ENCODE data around the gene LRRC7.

The LRRC7 gene

GRCh38 chr1:69611316-69611715, 43.6 kb downstream of the LRRC7 start:
- in situ Hi-C loops (cut with HindIII; ENCODE audit: low sequenced_read_pairs) = no loop called here
- no peak overlapping the region for H3K4me3 ChIP-seq (ENCODE audit: low read depth, low read length)
- no peak for TF ChIP-seq CTCF (IDR thresholded peaks at IDR 0.05; ENCODE audit: low read depth, low read length, missing control alignments)
- no peak for DNase-seq (ENCODE audit: low read depth)

- no peak for TF ChIP-seq CTCF (IDR thresholded peaks at IDR 0.05; ENCODE audit: low read depth, low read length, missing control alignments)
- DNase-seq (ENCODE audit: low read depth) = no peak
- no peak overlapping the region for H3K4me3 ChIP-seq (ENCODE audit: low read depth, low read length)
- in situ Hi-C loops (cut with HindIII; ENCODE audit: low sequenced_read_pairs) = no loop called here
Observed at GRCh38 chr1:69613414-69613813, 45.7 kb downstream of the LRRC7 start.

GRCh38 chr1:69638673-69639072, 71.0 kb downstream of the LRRC7 start:
- no peak for TF ChIP-seq CTCF (IDR thresholded peaks at IDR 0.05; ENCODE audit: low read depth, low read length, missing control alignments)
- DNase-seq (ENCODE audit: low read depth) = no peak
- no peak overlapping the region for H3K4me3 ChIP-seq (ENCODE audit: low read depth, low read length)
- in situ Hi-C loops (cut with HindIII; ENCODE audit: low sequenced_read_pairs) = no loop called here

GRCh38 chr1:69639159-69639558, 71.4 kb downstream of the LRRC7 start:
- in situ Hi-C loops (cut with HindIII; ENCODE audit: low sequenced_read_pairs) = no loop called here
- H3K4me3 ChIP-seq (ENCODE audit: low read depth, low read length) = no peak overlapping the region
- TF ChIP-seq CTCF (IDR thresholded peaks at IDR 0.05; ENCODE audit: low read depth, low read length, missing control alignments) = no peak
- DNase-seq (ENCODE audit: low read depth) = no peak

GRCh38 chr1:69643266-69643665, 75.5 kb downstream of the LRRC7 start:
- DNase-seq (ENCODE audit: low read depth) = no peak
- no peak overlapping the region for H3K4me3 ChIP-seq (ENCODE audit: low read depth, low read length)
- in situ Hi-C loops (cut with HindIII; ENCODE audit: low sequenced_read_pairs) = no loop called here

GRCh38 chr1:69645477-69645876, 77.8 kb downstream of the LRRC7 start:
- TF ChIP-seq CTCF (IDR thresholded peaks at IDR 0.05; ENCODE audit: low read depth, low read length, missing control alignments) = no peak
- H3K4me3 ChIP-seq (ENCODE audit: low read depth, low read length) = no peak overlapping the region
- in situ Hi-C loops (cut with HindIII; ENCODE audit: low sequenced_read_pairs) = no loop called here

More at GRCh38 chr1:69643266-69643665, 75.5 kb downstream of the LRRC7 start:
- no peak for TF ChIP-seq CTCF (IDR thresholded peaks at IDR 0.05; ENCODE audit: low read depth, low read length, missing control alignments)

GRCh38 chr1:69648486-69648885, 80.8 kb downstream of the LRRC7 start:
- DNase-seq (ENCODE audit: low read depth) = peak; percentile 12
- no peak for TF ChIP-seq CTCF (IDR thresholded peaks at IDR 0.05; ENCODE audit: low read depth, low read length, missing control alignments)
- in situ Hi-C loops (cut with HindIII; ENCODE audit: low sequenced_read_pairs) = no loop called here
- H3K4me3 ChIP-seq (ENCODE audit: low read depth, low read length) = no peak overlapping the region

More at GRCh38 chr1:69645477-69645876, 77.8 kb downstream of the LRRC7 start:
- no peak for DNase-seq (ENCODE audit: low read depth)

Data from astrocyte of the cerebellum (primary cell).